ENCODE data around the gene CAST. TPM values are rescaled to one million over a fixed set of nuclear protein-coding genes. Genes with fewer than 3 reads are reported as not detected.
"Not testable (repeated sequence)": the region's sequence is repeated elsewhere in the genome, so short reads cannot be mapped to it uniquely, and the experiment has no call there.

CAST gene
- total and polyA plus RNA-seq, 4 experiments from 2014 or later: 24.0 to 207 (median 147) TPM

DNA sequence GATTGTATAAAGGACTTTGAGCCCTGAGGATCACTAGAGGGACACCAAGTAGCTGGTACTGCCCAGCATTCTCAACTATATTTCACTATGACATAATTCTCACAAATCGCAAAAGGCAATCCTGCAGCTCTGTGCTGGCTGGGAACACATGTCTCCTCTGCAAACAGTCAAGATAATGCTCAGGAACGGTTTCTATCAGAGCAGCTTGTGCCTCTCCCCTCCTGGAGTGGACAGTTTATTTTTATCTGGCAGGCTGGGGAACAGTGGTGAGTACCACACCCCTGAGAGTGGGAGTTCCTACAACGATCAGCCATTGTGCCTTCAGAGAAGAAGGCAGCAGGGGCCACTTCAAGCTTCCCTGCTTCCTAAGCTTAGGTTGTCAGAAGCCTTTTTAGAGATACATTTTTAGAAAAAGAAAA, 79.7 kb downstream of the CAST start:
- intact Hi-C loops (cut with micrococcal nuclease): no loop called here

GRCh38 chr5:96742538-96742937, 80.4 kb downstream of the CAST start:
- H3K4me3 ChIP-seq (ENCODE audit: low read length in 2 of 2): no peak overlapping the region
- H3K27ac ChIP-seq (ENCODE audit: low read depth, low read length): no peak overlapping the region
- ChIA-PET CTCF (ENCODE audit: partially characterized antibody) (interaction anchor here (1.1 to 1.8 kb wide), 7 partner anchors 8 to 419 kb away, joined by 3 to 9 read pairs (median 4); no protein-coding TSS in a partner anchor), POLR2A (ENCODE audit: partially characterized antibody) (interaction anchor here (1.6 kb wide), 1 partner anchor 9 kb away, joined by 3 read pairs; no protein-coding TSS in a partner anchor)
- no peaks in the 10 kb centered on the region for H3K9me3 ChIP-seq (ENCODE audit: control insufficient read depth in 1 of 2, low read length in 2 of 2)
- Mint-ChIP-seq H3K4me1 (no peaks in the 10 kb centered on the region), H3K4me3 (no peak overlapping the region), H3K9me3 (no peaks in the 10 kb centered on the region), H3K27me3 (no peaks in the 10 kb centered on the region), H3K27ac (peak overlapping the region in 4 of 7 donors; percentile 10 to 65 (median 30)), H3K36me3 (peaks cover 59 to 90% of the 10 kb centered on the region in 2 donors)
- peaks cover 88% of the 10 kb centered on the region for H3K36me3 ChIP-seq (ENCODE audit: insufficient read depth, low read length)
- DNase-seq: no peak
- no peaks in the 10 kb centered on the region for H3K27me3 ChIP-seq (ENCODE audit: insufficient read depth, low read length)
- H3K4me1 ChIP-seq (ENCODE audit: insufficient read depth, low read length): no peaks in the 10 kb centered on the region
- intact Hi-C loops (cut with micrococcal nuclease): no loop called here

More for the DNA sequence above, 79.7 kb downstream of the CAST start:
- Histone ChIP-seq H3K9me3 (ENCODE audit: control insufficient read depth in 1 of 2, low read length in 2 of 2) (no peaks in the 10 kb centered on the region), H3K27me3 (ENCODE audit: insufficient read depth, low read length) (no peaks in the 10 kb centered on the region), H3K4me1 (ENCODE audit: insufficient read depth, low read length) (no peaks in the 10 kb centered on the region), H3K27ac (ENCODE audit: low read depth, low read length) (no peak overlapping the region), H3K4me3 (ENCODE audit: low read length in 2 of 2) (no peak overlapping the region), H3K36me3 (ENCODE audit: insufficient read depth, low read length) (peaks cover 83% of the 10 kb centered on the region)
- Mint-ChIP-seq H3K27ac (peak overlapping the region in 2 of 7 donors; percentile 55), H3K9me3 (no peaks in the 10 kb centered on the region), H3K4me3 (no peak overlapping the region), H3K36me3 (peaks cover 60 to 91% of the 10 kb centered on the region in 2 donors), H3K27me3 (no peaks in the 10 kb centered on the region), H3K4me1 (no peaks in the 10 kb centered on the region)
- ChIA-PET POLR2A (ENCODE audit: partially characterized antibody) (interaction anchor here (1.6 kb wide), 1 partner anchor 10 kb away, joined by 3 read pairs; no protein-coding TSS in a partner anchor), CTCF (ENCODE audit: partially characterized antibody) (interaction anchor here (1.0 to 1.8 kb wide), 9 partner anchors 8 to 422 kb away, joined by 3 to 9 read pairs (median 3); no protein-coding TSS in a partner anchor)
- no peak for DNase-seq

DNA sequence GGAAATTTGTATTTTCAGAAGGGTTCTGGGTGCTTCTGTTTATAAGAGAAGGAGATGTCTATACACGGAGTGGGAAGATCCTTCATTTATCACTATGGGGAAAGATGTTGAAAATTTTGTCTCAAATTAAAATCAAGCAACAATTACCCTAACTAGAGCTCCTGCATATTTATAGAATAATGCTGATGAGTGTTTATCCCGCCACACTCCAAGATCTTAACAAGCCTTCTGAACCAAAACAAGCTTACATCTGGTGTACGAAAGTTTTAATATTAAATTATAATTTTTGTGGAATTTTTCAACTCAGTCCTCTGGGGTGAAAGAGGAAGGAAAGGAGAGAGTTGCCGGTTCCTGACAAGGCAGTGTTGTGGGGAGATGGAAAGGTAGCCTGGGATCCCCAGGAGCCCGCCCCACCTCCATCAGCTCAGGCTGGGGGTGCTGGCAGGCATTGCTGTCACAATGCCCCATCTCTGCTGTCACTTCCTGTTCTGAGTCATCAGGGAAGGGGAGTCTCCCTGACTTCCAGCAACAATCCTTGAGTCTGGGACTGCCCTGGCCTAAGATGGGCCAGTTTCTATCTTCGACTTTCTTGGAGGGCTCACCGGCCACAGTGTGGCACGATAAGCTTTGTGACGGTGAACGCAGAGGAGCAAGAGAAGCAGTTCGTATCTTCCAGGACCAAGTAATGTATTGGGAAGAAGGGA, 81.0 kb downstream of the CAST start:
- Histone ChIP-seq H3K4me1 (ENCODE audit: insufficient read depth, low read length) (no peaks in the 10 kb centered on the region), H3K27ac (ENCODE audit: low read depth, low read length) (no peak overlapping the region), H3K36me3 (ENCODE audit: insufficient read depth, low read length) (peaks cover 88% of the 10 kb centered on the region), H3K9me3 (ENCODE audit: control insufficient read depth in 1 of 2, low read length in 2 of 2) (no peaks in the 10 kb centered on the region), H3K4me3 (ENCODE audit: low read length in 2 of 2) (no peak overlapping the region), H3K27me3 (ENCODE audit: insufficient read depth, low read length) (no peaks in the 10 kb centered on the region)
- peak overlapping the region; percentile 10 to 65 (median 42) for H3K27ac Mint-ChIP-seq
- ChIA-PET POLR2A (ENCODE audit: partially characterized antibody) (interaction anchor here (0.7 kb wide), 1 partner anchor 38 kb away, joined by 3 read pairs; no protein-coding TSS in a partner anchor), CTCF (ENCODE audit: partially characterized antibody) (interaction anchor here (1.1 to 1.8 kb wide), 5 partner anchors 9 to 418 kb away, joined by 3 to 8 read pairs (median 4); no protein-coding TSS in a partner anchor)
- DNase-seq: no peak
- no peaks in the 10 kb centered on the region for H3K9me3 Mint-ChIP-seq
- H3K36me3 Mint-ChIP-seq: peaks cover 56 to 92% of the 10 kb centered on the region in 2 donors
- H3K4me1 Mint-ChIP-seq: no peaks in the 10 kb centered on the region
- intact Hi-C loops (cut with micrococcal nuclease): no loop called here
- no peaks in the 10 kb centered on the region for H3K27me3 Mint-ChIP-seq
- no peak overlapping the region for H3K4me3 Mint-ChIP-seq

DNA sequence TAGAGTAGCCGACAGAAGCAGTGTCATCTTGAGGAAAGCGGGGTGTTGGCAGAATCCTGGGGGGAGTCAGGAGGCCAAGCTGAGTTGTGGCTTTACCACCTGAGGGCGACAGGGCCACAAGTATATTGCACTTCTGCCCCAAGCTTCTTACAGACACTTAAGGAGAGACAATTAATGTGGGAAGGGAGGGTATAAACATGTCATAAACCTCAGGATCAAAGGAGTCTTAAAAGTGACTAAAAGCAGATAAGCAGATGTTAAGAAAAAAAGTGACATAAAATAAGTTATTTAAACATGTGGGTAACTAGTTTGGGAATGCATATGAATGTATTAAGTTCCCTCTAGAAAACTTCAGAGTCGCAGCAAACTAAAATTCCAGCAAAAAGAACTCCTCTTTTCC, 81.6 kb downstream of the CAST start:
- Mint-ChIP-seq H3K9me3 (no peaks in the 10 kb centered on the region), H3K4me3 (no peak overlapping the region), H3K27me3 (no peaks in the 10 kb centered on the region), H3K4me1 (no peaks in the 10 kb centered on the region), H3K27ac (peak overlapping the region in 5 of 7 donors; percentile 42 to 63 (median 42)), H3K36me3 (peaks cover 59 to 92% of the 10 kb centered on the region in 2 donors)
- peaks cover 89% of the 10 kb centered on the region for H3K36me3 ChIP-seq (ENCODE audit: insufficient read depth, low read length)
- ChIA-PET CTCF (ENCODE audit: partially characterized antibody) (no interaction called here), POLR2A (ENCODE audit: partially characterized antibody) (interaction anchor here (0.7 kb wide), 1 partner anchor 37 kb away, joined by 3 read pairs; no protein-coding TSS in a partner anchor)
- H3K27me3 ChIP-seq (ENCODE audit: insufficient read depth, low read length): no peaks in the 10 kb centered on the region
- H3K4me3 ChIP-seq (ENCODE audit: low read length in 2 of 2): no peak overlapping the region
- intact Hi-C loops (cut with micrococcal nuclease): no loop called here
- no peaks in the 10 kb centered on the region for H3K4me1 ChIP-seq (ENCODE audit: insufficient read depth, low read length)
- DNase-seq: no peak
- no peaks in the 10 kb centered on the region for H3K9me3 ChIP-seq (ENCODE audit: control insufficient read depth in 1 of 2, low read length in 2 of 2)
- H3K27ac ChIP-seq (ENCODE audit: low read depth, low read length): no peak overlapping the region

DNA sequence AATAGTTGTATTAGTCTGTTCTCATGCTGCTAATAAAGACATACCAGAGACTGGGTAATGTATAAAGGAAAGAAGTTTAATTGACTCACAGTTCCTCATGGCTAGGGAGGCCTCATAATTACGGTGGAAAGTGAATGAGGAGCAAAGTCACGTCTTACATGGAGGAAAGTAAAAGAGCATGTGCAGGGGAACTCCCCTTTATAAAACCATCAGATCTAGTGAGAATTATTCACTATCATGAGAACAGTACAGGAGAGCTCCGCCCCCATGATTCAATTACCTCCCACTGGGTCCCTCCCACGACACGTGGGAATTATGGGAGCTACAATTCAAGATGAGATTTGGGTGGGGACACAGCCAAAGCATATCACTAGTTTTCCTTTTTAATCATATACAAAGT, 82.0 kb downstream of the CAST start:
- H3K4me3 ChIP-seq (ENCODE audit: low read length in 2 of 2); H3K9me3 Mint-ChIP-seq; H3K9me3 ChIP-seq (ENCODE audit: control insufficient read depth in 1 of 2, low read length in 2 of 2); H3K4me1 ChIP-seq (ENCODE audit: insufficient read depth, low read length); H3K4me1 Mint-ChIP-seq; intact Hi-C loops (cut with micrococcal nuclease); H3K27ac ChIP-seq (ENCODE audit: low read depth, low read length); DNase-seq; H3K4me3 Mint-ChIP-seq; H3K27me3 Mint-ChIP-seq; H3K27me3 ChIP-seq (ENCODE audit: insufficient read depth, low read length): not testable (repeated sequence)
- ChIA-PET CTCF (ENCODE audit: partially characterized antibody) (interaction anchor here (1.2 to 2.8 kb wide), 3 partner anchors 14 to 130 kb away, joined by 3 to 14 read pairs (median 6); no protein-coding TSS in a partner anchor), POLR2A (ENCODE audit: partially characterized antibody) (interaction anchor here (0.6 kb wide), 1 partner anchor 961 kb away, joined by 3 read pairs; no protein-coding TSS in a partner anchor)
- Mint-ChIP-seq H3K27ac (peak overlapping the region in 4 of 7 donors; percentile 3 to 83 (median 53)), H3K36me3 (peaks cover 63 to 92% of the 10 kb centered on the region in 2 donors)
- H3K36me3 ChIP-seq (ENCODE audit: insufficient read depth, low read length): peaks cover 89% of the 10 kb centered on the region

DNA sequence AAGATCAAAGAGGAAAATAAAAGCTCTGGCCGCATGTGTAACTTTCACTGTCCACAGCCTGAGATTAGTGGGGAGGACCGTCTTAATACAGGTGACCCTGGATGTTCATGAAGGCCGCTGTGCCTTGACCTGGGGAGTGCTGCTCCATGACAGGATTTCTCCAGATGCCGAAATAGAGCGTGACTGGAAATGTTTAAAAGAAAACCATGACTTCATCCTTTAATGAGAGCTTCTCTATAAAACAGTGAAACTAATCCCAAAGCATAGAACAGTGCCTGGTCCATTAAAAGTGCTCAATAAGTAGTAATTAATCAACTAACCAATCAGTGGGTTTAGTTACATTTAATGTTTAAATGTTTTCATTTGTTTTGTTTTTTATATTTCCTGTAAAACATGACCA, 82.8 kb downstream of the CAST start:
- no peak for DNase-seq
- Mint-ChIP-seq H3K4me3 (no peak overlapping the region), H3K9me3 (no peaks in the 10 kb centered on the region), H3K4me1 (no peaks in the 10 kb centered on the region), H3K27me3 (no peaks in the 10 kb centered on the region), H3K36me3 (peaks cover 65 to 93% of the 10 kb centered on the region in 2 donors), H3K27ac (peak overlapping the region in 3 of 7 donors; percentile 9 to 46 (median 42))
- Histone ChIP-seq H3K9me3 (ENCODE audit: control insufficient read depth in 1 of 2, low read length in 2 of 2) (no peaks in the 10 kb centered on the region), H3K27me3 (ENCODE audit: insufficient read depth, low read length) (no peaks in the 10 kb centered on the region), H3K4me1 (ENCODE audit: insufficient read depth, low read length) (no peaks in the 10 kb centered on the region), H3K27ac (ENCODE audit: low read depth, low read length) (no peak overlapping the region), H3K4me3 (ENCODE audit: low read length in 2 of 2) (no peak overlapping the region), H3K36me3 (ENCODE audit: insufficient read depth, low read length) (peaks cover 91% of the 10 kb centered on the region)
- ChIA-PET CTCF (ENCODE audit: partially characterized antibody) (interaction anchor here (1.0 to 2.8 kb wide), 6 partner anchors 9 to 416 kb away, joined by 3 to 14 read pairs (median 4); no protein-coding TSS in a partner anchor), POLR2A (ENCODE audit: partially characterized antibody) (interaction anchor here (0.6 kb wide), 1 partner anchor 962 kb away, joined by 3 read pairs; no protein-coding TSS in a partner anchor)
- intact Hi-C loops (cut with micrococcal nuclease): no loop called here
